HL-60 (cell line): ENCODE data around the gene IFT80.

ENCODE experiments used
- DNase-seq, 2 experiments: peaks; one replicate each; pipeline ENCODE4 v3.0.0-alpha.2; 2010 to 2020; ENCODE audit warnings: low read depth in 1 of 2, low spot score in 1 of 2
- H3K27ac ChIP-seq: fragments of 250-450 bp; sonication (Bioruptor Pico); replicated peaks from 2 replicates; pipeline ENCODE4 v1.5.1; 2020; ENCODE audit warnings: mild to moderate bottlenecking, moderate library complexity
- H3K27me3 ChIP-seq: fragments of 250-450 bp; sonication (Bioruptor Pico); 2 replicates; pipeline ENCODE4 v1.5.1; 2021; ENCODE audit warnings: mild to moderate bottlenecking, moderate library complexity; ENCODE audit not compliant: insufficient read depth, poor library complexity, severe bottlenecking
- H3K4me3 ChIP-seq: replicated peaks from 2 replicates; pipeline ENCODE4 v1.5.1; 2011; ENCODE audit warnings: mild to moderate bottlenecking, control low read depth, low read length; ENCODE audit not compliant: insufficient read depth
- GABPA ChIP-seq: IDR thresholded peaks from 2 replicates; pipeline ENCODE4 v1.6.1; 2012; ENCODE audit warnings: low read depth
- POLR2AphosphoS5 ChIP-seq: IDR thresholded peaks from 2 replicates; pipeline ENCODE4 v1.6.1; 2012; ENCODE audit warnings: low read depth
- SPI1 ChIP-seq: IDR thresholded peaks from 2 replicates; pipeline ENCODE4 v1.6.1; 2012; ENCODE audit warnings: low read depth, mild to moderate bottlenecking, borderline replicate concordance
- TF ChIP-seq, protein P1 (sequence below): IDR thresholded peaks from one replicate; pipeline ENCODE4 v1.5.1; 2011; ENCODE audit warnings: low read length, control low read depth, inconsistent platforms; ENCODE audit not compliant: insufficient read depth
- TF ChIP-seq, protein P2 (sequence below): IDR thresholded peaks from 2 replicates; pipeline ENCODE4 v1.6.1; 2012; ENCODE audit warnings: low read depth; ENCODE audit not compliant: insufficient replicate concordance

The IFT80 gene

DNA sequence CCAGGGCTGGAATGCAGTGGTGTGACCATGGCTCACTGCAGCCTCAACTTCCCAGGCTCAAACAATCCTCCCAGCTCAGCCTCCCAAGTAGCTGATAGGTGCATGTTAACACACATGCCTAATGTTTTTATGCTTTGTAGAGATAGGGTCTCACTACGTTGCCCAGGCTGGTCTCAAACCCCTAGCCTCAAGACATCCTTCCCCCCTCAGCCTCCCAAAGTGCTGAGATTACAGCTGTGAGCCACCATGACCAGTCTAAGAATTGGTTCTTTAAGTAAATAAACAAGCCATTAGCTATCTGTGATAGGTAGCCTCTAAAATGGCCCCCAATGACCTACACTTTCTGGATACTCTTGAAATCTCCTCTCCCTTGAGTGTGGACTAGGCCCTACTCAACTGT is 46.8 kb upstream of the IFT80 start:
- H3K27ac ChIP-seq, result no peak overlapping the region
- no peak overlapping the region for H3K4me3 ChIP-seq

DNA sequence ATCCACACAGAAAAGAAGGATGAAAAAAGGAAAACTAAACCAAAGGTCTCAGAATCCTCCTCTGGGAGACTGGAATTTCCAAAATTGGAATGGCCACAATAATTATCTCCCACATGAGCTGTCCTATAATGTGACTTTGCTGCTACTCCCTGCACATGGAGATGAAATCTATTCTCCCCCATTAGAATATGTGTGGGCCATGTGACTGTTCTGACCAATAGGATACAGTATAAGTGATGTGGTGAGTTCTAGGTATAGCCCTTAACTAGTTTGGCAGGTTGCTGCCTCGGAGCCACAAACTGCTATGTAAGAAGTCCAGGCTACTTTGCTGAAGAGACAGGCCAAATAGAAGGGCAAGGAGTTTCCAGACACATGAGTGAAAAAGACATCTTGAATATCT is 45.4 kb upstream of the IFT80 start:
- no peak for TF ChIP-seq GABPA
- no peak for TF ChIP-seq POLR2AphosphoS5
- no peak for TF ChIP-seq SPI1
- TF ChIP-seq, protein P1, sequence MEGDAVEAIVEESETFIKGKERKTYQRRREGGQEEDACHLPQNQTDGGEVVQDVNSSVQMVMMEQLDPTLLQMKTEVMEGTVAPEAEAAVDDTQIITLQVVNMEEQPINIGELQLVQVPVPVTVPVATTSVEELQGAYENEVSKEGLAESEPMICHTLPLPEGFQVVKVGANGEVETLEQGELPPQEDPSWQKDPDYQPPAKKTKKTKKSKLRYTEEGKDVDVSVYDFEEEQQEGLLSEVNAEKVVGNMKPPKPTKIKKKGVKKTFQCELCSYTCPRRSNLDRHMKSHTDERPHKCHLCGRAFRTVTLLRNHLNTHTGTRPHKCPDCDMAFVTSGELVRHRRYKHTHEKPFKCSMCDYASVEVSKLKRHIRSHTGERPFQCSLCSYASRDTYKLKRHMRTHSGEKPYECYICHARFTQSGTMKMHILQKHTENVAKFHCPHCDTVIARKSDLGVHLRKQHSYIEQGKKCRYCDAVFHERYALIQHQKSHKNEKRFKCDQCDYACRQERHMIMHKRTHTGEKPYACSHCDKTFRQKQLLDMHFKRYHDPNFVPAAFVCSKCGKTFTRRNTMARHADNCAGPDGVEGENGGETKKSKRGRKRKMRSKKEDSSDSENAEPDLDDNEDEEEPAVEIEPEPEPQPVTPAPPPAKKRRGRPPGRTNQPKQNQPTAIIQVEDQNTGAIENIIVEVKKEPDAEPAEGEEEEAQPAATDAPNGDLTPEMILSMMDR, result no peak
- TF ChIP-seq, protein P2, sequence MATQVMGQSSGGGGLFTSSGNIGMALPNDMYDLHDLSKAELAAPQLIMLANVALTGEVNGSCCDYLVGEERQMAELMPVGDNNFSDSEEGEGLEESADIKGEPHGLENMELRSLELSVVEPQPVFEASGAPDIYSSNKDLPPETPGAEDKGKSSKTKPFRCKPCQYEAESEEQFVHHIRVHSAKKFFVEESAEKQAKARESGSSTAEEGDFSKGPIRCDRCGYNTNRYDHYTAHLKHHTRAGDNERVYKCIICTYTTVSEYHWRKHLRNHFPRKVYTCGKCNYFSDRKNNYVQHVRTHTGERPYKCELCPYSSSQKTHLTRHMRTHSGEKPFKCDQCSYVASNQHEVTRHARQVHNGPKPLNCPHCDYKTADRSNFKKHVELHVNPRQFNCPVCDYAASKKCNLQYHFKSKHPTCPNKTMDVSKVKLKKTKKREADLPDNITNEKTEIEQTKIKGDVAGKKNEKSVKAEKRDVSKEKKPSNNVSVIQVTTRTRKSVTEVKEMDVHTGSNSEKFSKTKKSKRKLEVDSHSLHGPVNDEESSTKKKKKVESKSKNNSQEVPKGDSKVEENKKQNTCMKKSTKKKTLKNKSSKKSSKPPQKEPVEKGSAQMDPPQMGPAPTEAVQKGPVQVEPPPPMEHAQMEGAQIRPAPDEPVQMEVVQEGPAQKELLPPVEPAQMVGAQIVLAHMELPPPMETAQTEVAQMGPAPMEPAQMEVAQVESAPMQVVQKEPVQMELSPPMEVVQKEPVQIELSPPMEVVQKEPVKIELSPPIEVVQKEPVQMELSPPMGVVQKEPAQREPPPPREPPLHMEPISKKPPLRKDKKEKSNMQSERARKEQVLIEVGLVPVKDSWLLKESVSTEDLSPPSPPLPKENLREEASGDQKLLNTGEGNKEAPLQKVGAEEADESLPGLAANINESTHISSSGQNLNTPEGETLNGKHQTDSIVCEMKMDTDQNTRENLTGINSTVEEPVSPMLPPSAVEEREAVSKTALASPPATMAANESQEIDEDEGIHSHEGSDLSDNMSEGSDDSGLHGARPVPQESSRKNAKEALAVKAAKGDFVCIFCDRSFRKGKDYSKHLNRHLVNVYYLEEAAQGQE, result no peak
- no peak overlapping the region for H3K4me3 ChIP-seq
- H3K27ac ChIP-seq, result no peak overlapping the region
- H3K27me3 ChIP-seq, result no peaks in the 10 kb centered on the region
- DNase-seq, result no peak

More for the DNA sequence above, 46.8 kb upstream of the IFT80 start:
- TF ChIP-seq, protein P2, result no peak
- TF ChIP-seq GABPA (no peak), POLR2AphosphoS5 (no peak), SPI1 (no peak)
- TF ChIP-seq, protein P1, result no peak
- DNase-seq, result no peak
- H3K27me3 ChIP-seq, result no peaks in the 10 kb centered on the region

DNA sequence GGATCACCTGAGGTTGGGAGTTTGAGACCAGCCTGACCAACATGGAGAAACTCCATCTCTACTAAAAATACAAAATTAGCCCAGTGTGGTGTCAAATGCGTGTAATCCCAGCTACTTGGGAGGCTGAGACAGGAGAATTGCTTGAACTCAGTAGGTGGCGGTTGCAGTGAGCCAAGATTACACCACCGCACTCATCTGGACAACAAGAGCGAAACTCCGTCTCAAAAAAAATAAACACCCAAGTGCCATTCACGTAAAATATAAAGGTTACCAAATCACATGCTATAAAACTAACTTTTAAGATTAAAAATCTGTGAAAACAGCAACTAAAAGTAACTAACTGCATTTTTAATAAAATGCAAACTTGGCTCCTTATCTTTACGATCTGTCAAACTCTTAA is 41.7 kb upstream of the IFT80 start:
- TF ChIP-seq GABPA, result no peak
- TF ChIP-seq, protein P1, result no peak
- no peak for TF ChIP-seq POLR2AphosphoS5
- no peak for TF ChIP-seq SPI1
- TF ChIP-seq, protein P2, result no peak
- DNase-seq, result no peak
- no peak overlapping the region for H3K4me3 ChIP-seq
- no peak overlapping the region for H3K27ac ChIP-seq
- H3K27me3 ChIP-seq, result no peaks in the 10 kb centered on the region
